Measurements from ENCODE around the gene LRRC10B. TPM values are rescaled to one million over a fixed set of nuclear protein-coding genes. Genes with fewer than 3 reads are reported as not detected.

The LRRC10B gene
- total RNA-seq, 1 donor = under 0.01 TPM

- no peak overlapping the region for H3K27ac ChIP-seq (ENCODE audit: low read depth, low read length)
- H3K27me3 ChIP-seq (ENCODE audit: insufficient read depth, low read length) = no peaks in the 10 kb centered on the region
- DNase-seq (ENCODE audit: insufficient read length, low spot score, missing footprints) = no peak
Measured at GRCh38 chr11:61468002-61468401, 40.5 kb upstream of the LRRC10B start.

DNA sequence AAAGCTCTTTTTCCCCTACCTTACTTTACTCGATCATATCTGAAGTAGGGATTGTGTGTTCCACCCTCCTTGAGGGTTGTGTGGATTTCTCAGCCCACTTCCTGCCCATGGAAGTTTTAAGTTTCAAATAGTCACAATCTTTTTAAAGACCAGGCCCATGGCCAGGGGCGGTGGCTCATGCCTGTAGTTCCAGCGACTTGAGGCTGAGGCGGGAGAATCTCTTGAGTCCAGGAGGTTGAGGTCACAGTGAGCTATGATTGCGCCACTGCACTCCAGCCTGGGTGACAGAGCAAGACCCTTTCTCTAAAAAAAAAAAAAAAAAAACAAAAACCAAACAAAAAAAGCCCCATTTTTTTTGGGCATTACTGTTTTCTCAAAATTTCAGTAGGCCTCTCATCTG, 36.3 kb upstream of the LRRC10B start:
- Histone ChIP-seq H3K27me3 (ENCODE audit: insufficient read depth, low read length) (no peaks in the 10 kb centered on the region), H3K79me2 (ENCODE audit: insufficient read depth, low read length) (no peaks in the 10 kb centered on the region), H2AFZ (ENCODE audit: low read length) (peak overlapping the region; percentile 21), H3K27ac (ENCODE audit: low read depth, low read length) (peak overlapping the region; percentile 94), H3K4me1 (ENCODE audit: insufficient read depth, low read length) (peaks cover 25% of the 10 kb centered on the region), H3K4me2 (ENCODE audit: insufficient read depth, low read length) (peak overlapping the region; percentile 54), H3K36me3 (ENCODE audit: insufficient read depth, low read length) (no peaks in the 10 kb centered on the region), H4K20me1 (ENCODE audit: insufficient read depth, low read length) (no peaks in the 10 kb centered on the region), H3K9me3 (ENCODE audit: low read depth, low read length) (no peaks in the 10 kb centered on the region), H3K4me3 (ENCODE audit: insufficient read depth, low read length) (peak overlapping the region; percentile 33)
- TF ChIP-seq, protein P1, sequence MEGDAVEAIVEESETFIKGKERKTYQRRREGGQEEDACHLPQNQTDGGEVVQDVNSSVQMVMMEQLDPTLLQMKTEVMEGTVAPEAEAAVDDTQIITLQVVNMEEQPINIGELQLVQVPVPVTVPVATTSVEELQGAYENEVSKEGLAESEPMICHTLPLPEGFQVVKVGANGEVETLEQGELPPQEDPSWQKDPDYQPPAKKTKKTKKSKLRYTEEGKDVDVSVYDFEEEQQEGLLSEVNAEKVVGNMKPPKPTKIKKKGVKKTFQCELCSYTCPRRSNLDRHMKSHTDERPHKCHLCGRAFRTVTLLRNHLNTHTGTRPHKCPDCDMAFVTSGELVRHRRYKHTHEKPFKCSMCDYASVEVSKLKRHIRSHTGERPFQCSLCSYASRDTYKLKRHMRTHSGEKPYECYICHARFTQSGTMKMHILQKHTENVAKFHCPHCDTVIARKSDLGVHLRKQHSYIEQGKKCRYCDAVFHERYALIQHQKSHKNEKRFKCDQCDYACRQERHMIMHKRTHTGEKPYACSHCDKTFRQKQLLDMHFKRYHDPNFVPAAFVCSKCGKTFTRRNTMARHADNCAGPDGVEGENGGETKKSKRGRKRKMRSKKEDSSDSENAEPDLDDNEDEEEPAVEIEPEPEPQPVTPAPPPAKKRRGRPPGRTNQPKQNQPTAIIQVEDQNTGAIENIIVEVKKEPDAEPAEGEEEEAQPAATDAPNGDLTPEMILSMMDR (IDR thresholded peaks at IDR 0.05; ENCODE audit: extremely low read depth, low read depth, low read length) = no peak
- peak; percentile 83 for DNase-seq (ENCODE audit: insufficient read length, low spot score, missing footprints)

More at GRCh38 chr11:61468002-61468401, 40.5 kb upstream of the LRRC10B start:
- H4K20me1 ChIP-seq (ENCODE audit: insufficient read depth, low read length) = no peaks in the 10 kb centered on the region
- H3K4me1 ChIP-seq (ENCODE audit: insufficient read depth, low read length) = peaks cover 13% of the 10 kb centered on the region
- H3K4me3 ChIP-seq (ENCODE audit: insufficient read depth, low read length) = no peak overlapping the region
- no peaks in the 10 kb centered on the region for H3K79me2 ChIP-seq (ENCODE audit: insufficient read depth, low read length)
- H3K36me3 ChIP-seq (ENCODE audit: insufficient read depth, low read length) = no peaks in the 10 kb centered on the region
- no peak overlapping the region for H3K4me2 ChIP-seq (ENCODE audit: insufficient read depth, low read length)
- no peak overlapping the region for H2AFZ ChIP-seq (ENCODE audit: low read length)
- H3K9me3 ChIP-seq (ENCODE audit: low read depth, low read length) = no peaks in the 10 kb centered on the region
- TF ChIP-seq, protein P1 (IDR thresholded peaks at IDR 0.05; ENCODE audit: extremely low read depth, low read depth, low read length) = no peak

- H3K79me2 ChIP-seq (ENCODE audit: insufficient read depth, low read length) = no peaks in the 10 kb centered on the region
- no peaks in the 10 kb centered on the region for H3K27me3 ChIP-seq (ENCODE audit: insufficient read depth, low read length)
- H3K4me3 ChIP-seq (ENCODE audit: insufficient read depth, low read length) = peak overlapping the region; percentile 33
- H3K9me3 ChIP-seq (ENCODE audit: low read depth, low read length) = no peaks in the 10 kb centered on the region
- H3K4me2 ChIP-seq (ENCODE audit: insufficient read depth, low read length) = peak overlapping the region; percentile 54
- TF ChIP-seq, protein P1 (IDR thresholded peaks at IDR 0.05; ENCODE audit: extremely low read depth, low read depth, low read length) = no peak
- H4K20me1 ChIP-seq (ENCODE audit: insufficient read depth, low read length) = peaks cover 4% of the 10 kb centered on the region
- DNase-seq (ENCODE audit: insufficient read length, low spot score, missing footprints) = no peak
- no peaks in the 10 kb centered on the region for H3K36me3 ChIP-seq (ENCODE audit: insufficient read depth, low read length)
- H2AFZ ChIP-seq (ENCODE audit: low read length) = no peak overlapping the region
- peak overlapping the region; percentile 94 for H3K27ac ChIP-seq (ENCODE audit: low read depth, low read length)
- H3K4me1 ChIP-seq (ENCODE audit: insufficient read depth, low read length) = peaks cover 25% of the 10 kb centered on the region
Measured at GRCh38 chr11:61472868-61473267, 35.7 kb upstream of the LRRC10B start.

- H3K4me3 ChIP-seq (ENCODE audit: insufficient read depth, low read length) = no peak overlapping the region
- no peaks in the 10 kb centered on the region for H3K9me3 ChIP-seq (ENCODE audit: low read depth, low read length)
- peak overlapping the region; percentile 94 for H3K27ac ChIP-seq (ENCODE audit: low read depth, low read length)
- peaks cover 8% of the 10 kb centered on the region for H4K20me1 ChIP-seq (ENCODE audit: insufficient read depth, low read length)
- peaks cover under 1% of the 10 kb centered on the region for H3K27me3 ChIP-seq (ENCODE audit: insufficient read depth, low read length)
- H3K36me3 ChIP-seq (ENCODE audit: insufficient read depth, low read length) = no peaks in the 10 kb centered on the region
- H3K4me2 ChIP-seq (ENCODE audit: insufficient read depth, low read length) = peak overlapping the region; percentile 5
- H3K79me2 ChIP-seq (ENCODE audit: insufficient read depth, low read length) = no peaks in the 10 kb centered on the region
- no peak overlapping the region for H2AFZ ChIP-seq (ENCODE audit: low read length)
- peaks cover 25% of the 10 kb centered on the region for H3K4me1 ChIP-seq (ENCODE audit: insufficient read depth, low read length)
- TF ChIP-seq, protein P1 (IDR thresholded peaks at IDR 0.05; ENCODE audit: extremely low read depth, low read depth, low read length) = no peak
- peak; percentile 65 for DNase-seq (ENCODE audit: insufficient read length, low spot score, missing footprints)
Measured at GRCh38 chr11:61473370-61474012, 35.1 kb upstream of the LRRC10B start.
